GM18505 (cell line): ENCODE results near the gene ANGEL2.
"Not testable (repeated sequence)": the region's sequence is repeated elsewhere in the genome, so short reads cannot be mapped to it uniquely, and the experiment has no call there.

Source experiments
- ATAC-seq: cut with Tn5 transposase; IDR thresholded peaks from one replicate; pipeline ENCODE4 v1.9.1; 2021; ENCODE audit not compliant: unreplicated experiment
- POLR2A ChIP-seq: IDR thresholded peaks from 4 replicates; pipeline ENCODE4 v1.6.1; 2011; ENCODE audit warnings: borderline replicate concordance; ENCODE audit not compliant: insufficient read depth, insufficient read length; ENCODE audit errors: extremely low read depth

ANGEL2 gene

GRCh38 chr1:212975111-212975918 is 40.4 kb downstream of the ANGEL2 start:
- TF ChIP-seq POLR2A, result no peak
- no peak for ATAC-seq

GRCh38 chr1:212974711-212975110 is 41.0 kb downstream of the ANGEL2 start:
- TF ChIP-seq POLR2A, result no peak
- no peak for ATAC-seq

- ATAC-seq, result no peak
- TF ChIP-seq POLR2A, result no peak
Observed at GRCh38 chr1:212973899-212974298, 41.8 kb downstream of the ANGEL2 start.

- no peak for ATAC-seq
- TF ChIP-seq POLR2A, result no peak
Observed at GRCh38 chr1:212973426-212973825, 42.2 kb downstream of the ANGEL2 start.

GRCh38 chr1:212971312-212971711 is 44.4 kb downstream of the ANGEL2 start:
- no peak for TF ChIP-seq POLR2A

GRCh38 chr1:212970085-212970484 is 45.6 kb downstream of the ANGEL2 start:
- no peak for TF ChIP-seq POLR2A
- ATAC-seq, result no peak

More at GRCh38 chr1:212971312-212971711, 44.4 kb downstream of the ANGEL2 start:
- no peak for ATAC-seq

- TF ChIP-seq POLR2A, result no peak
- no peak for ATAC-seq
Observed at GRCh38 chr1:212968368-212968863, 47.3 kb downstream of the ANGEL2 start.

- ATAC-seq, result peak; percentile 63
- TF ChIP-seq POLR2A, result no peak
Observed at GRCh38 chr1:212967801-212968200, 47.9 kb downstream of the ANGEL2 start.

- no peak for TF ChIP-seq POLR2A
- no peak for ATAC-seq
Observed at GRCh38 chr1:212966616-212967015, 49.1 kb downstream of the ANGEL2 start.

GRCh38 chr1:212964993-212965392 is 50.7 kb downstream of the ANGEL2 start:
- ATAC-seq, result not testable (repeated sequence)

- TF ChIP-seq POLR2A, result no peak
- no peak for ATAC-seq
Observed at GRCh38 chr1:212964102-212964501, 51.6 kb downstream of the ANGEL2 start.

GRCh38 chr1:212962509-212962908 is 53.2 kb downstream of the ANGEL2 start:
- no peak for TF ChIP-seq POLR2A
- no peak for ATAC-seq

GRCh38 chr1:212960932-212961331 is 54.7 kb downstream of the ANGEL2 start:
- ATAC-seq, result no peak
- TF ChIP-seq POLR2A, result no peak

GRCh38 chr1:212959266-212960220 is 56.1 kb downstream of the ANGEL2 start:
- TF ChIP-seq POLR2A, result no peak
- peak; percentile 58 for ATAC-seq

- no peak for TF ChIP-seq POLR2A
- ATAC-seq, result no peak
Observed at GRCh38 chr1:212958175-212958574, 57.5 kb downstream of the ANGEL2 start.
